AG08395 (cell line): ENCODE results near the gene TFCP2L1.

Source experiments
- DNase-seq: peaks from one replicate; pipeline ENCODE4 v3.0.0; 2012; ENCODE audit warnings: mixed read lengths, low spot score

Gene TFCP2L1

DNA sequence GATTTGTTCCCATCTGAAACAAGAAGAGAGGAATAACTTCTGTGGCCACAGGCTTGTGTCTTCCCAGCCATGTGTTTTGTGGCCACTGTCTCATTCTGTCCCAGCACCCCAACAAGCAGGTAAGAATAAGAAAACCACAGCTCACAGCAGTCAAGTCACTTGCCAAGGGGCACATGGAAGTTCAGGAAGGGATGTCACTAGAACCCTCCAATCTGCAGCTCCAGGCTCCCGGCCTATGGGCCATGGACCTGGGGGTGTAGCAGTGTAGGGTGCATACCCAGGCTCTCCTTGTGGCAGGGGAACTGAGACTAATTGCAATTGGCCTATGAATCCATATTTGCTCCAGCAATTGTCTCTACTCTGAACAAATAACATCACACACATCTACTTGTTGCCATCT, 112.5 kb downstream of the TFCP2L1 start:
- DNase-seq: no peak

DNA sequence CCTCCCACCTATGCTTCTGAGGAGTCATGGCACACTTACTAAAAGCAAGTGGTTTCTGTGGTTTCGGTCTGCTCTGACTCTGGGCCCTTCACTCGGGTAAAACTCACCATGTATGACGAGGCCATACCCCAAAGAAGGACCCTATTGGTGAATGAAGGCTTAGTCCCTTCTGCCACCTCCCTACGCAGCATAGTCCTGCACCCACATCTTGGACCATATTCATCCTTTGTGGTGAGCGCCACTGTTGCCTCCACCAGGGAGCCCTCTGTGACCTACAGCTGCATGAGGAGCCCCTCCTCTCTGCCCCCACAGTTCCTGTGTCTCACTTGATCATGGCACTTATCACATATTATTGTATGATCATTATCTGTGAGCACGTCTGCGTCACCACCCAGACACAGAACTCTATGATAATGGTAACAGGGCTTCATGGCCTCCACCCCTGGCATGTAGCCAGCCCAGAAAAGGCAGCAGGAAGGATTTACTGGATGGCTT, 113.3 kb downstream of the TFCP2L1 start:
- no peak for DNase-seq

DNA sequence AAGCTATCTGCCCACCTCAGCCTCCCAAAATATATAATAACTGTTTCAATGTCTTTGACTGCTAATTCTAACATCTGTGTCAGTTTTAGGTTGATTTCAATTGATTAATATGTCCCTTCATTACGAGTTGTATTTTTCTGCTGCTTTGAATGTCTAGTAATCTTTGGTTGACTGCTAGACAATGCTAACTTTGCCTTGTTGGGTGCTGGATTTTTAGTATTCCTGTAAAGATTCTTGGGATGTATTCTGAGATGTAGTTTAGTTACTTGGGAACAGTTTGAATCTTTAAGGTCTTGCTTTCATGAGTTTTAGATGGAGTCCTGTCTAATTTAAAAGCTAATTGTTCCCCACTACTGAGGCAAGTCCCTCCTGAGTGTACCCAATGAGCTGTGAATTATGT, 114.4 kb downstream of the TFCP2L1 start:
- DNase-seq: no peak

DNA sequence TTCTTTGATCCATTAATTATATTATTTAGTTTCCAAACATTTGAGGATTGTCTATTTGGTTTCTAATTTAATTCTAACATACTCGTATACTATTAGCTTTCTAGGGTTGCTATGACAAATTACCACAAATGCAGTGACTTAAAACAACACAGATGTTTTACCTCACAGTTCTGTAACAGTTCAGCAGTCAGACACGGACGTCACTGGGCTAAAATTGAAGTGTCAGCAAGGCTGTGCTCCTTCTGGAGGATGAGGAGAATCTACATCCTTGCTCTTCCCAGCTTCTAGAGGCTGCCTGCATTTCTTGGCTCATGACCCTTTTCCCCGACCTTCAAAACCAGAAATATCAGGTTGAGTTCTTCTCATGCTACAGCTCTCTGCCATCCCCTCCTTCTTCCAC, 117.6 kb downstream of the TFCP2L1 start:
- DNase-seq: no peak
